DND-41 (cell line): Measurements from ENCODE around the gene MTMR4.

Experiments used
- CTCF ChIP-seq: IDR thresholded peaks from 2 replicates; pipeline ENCODE4 v1.5.1; 2012; ENCODE audit warnings: borderline replicate concordance, low read length, moderate library complexity, mild to moderate bottlenecking; ENCODE audit not compliant: poor library complexity, severe bottlenecking; ENCODE audit errors: extremely low read depth
- EZH2 ChIP-seq: IDR thresholded peaks from 3 replicates; pipeline ENCODE4 v1.6.1; 2012; ENCODE audit warnings: borderline replicate concordance, low read depth, mild to moderate bottlenecking, moderate library complexity, low read length, inconsistent platforms; ENCODE audit not compliant: severe bottlenecking

- TF ChIP-seq CTCF (no peak), EZH2 (no peak)
Measured at GRCh38 chr17:58525239-58525638, 10.8 kb upstream of the MTMR4 start.
